ENCODE measurements around the gene SURF2. TPM values are rescaled to one million over a fixed set of nuclear protein-coding genes. Genes with fewer than 3 reads are reported as not detected.
A peak's percentile ranks its signal among the peaks of the same experiment; 100 is the strongest.

Gene SURF2
- total RNA-seq, 1 experiment from 2014 or later, result 20.6 TPM

- intact Hi-C loops (cut with micrococcal nuclease; ENCODE audit: unreplicated experiment), result no loop called here
- Mint-ChIP-seq H3K9me3 (ENCODE audit: low read depth, unreplicated experiment) (no peaks in the 10 kb centered on the region), H3K27ac (ENCODE audit: unreplicated experiment) (no peak overlapping the region), H3K4me3 (ENCODE audit: low read depth, unreplicated experiment) (no peak overlapping the region), H3K27me3 (ENCODE audit: unreplicated experiment) (no peaks in the 10 kb centered on the region), H3K36me3 (ENCODE audit: insufficient read depth, unreplicated experiment) (peaks cover 51% of the 10 kb centered on the region), H3K4me1 (ENCODE audit: low read depth, unreplicated experiment) (peaks cover 15% of the 10 kb centered on the region)
- TSS peak; percentile 28 for BruUV-seq (replicated peaks)
- DNase-seq, result no peak
- TF ChIP-seq, protein P1, sequence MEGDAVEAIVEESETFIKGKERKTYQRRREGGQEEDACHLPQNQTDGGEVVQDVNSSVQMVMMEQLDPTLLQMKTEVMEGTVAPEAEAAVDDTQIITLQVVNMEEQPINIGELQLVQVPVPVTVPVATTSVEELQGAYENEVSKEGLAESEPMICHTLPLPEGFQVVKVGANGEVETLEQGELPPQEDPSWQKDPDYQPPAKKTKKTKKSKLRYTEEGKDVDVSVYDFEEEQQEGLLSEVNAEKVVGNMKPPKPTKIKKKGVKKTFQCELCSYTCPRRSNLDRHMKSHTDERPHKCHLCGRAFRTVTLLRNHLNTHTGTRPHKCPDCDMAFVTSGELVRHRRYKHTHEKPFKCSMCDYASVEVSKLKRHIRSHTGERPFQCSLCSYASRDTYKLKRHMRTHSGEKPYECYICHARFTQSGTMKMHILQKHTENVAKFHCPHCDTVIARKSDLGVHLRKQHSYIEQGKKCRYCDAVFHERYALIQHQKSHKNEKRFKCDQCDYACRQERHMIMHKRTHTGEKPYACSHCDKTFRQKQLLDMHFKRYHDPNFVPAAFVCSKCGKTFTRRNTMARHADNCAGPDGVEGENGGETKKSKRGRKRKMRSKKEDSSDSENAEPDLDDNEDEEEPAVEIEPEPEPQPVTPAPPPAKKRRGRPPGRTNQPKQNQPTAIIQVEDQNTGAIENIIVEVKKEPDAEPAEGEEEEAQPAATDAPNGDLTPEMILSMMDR (IDR thresholded peaks at IDR 0.05; ENCODE audit: unreplicated experiment), result no peak
- CTCF ChIA-PET, result no interaction called here
Observed at GRCh38 chr9:133362359-133363044, 6.2 kb downstream of the SURF2 start.

- Mint-ChIP-seq H3K36me3 (ENCODE audit: insufficient read depth, unreplicated experiment) (peaks cover 36% of the 10 kb centered on the region), H3K4me3 (ENCODE audit: low read depth, unreplicated experiment) (no peak overlapping the region), H3K27ac (ENCODE audit: unreplicated experiment) (no peak overlapping the region), H3K9me3 (ENCODE audit: low read depth, unreplicated experiment) (no peaks in the 10 kb centered on the region), H3K4me1 (ENCODE audit: low read depth, unreplicated experiment) (peaks cover 13% of the 10 kb centered on the region), H3K27me3 (ENCODE audit: unreplicated experiment) (no peaks in the 10 kb centered on the region)
- BruUV-seq (replicated peaks), result no TSS peak
- CTCF ChIA-PET, result no interaction called here
- TF ChIP-seq, protein P1 (IDR thresholded peaks at IDR 0.05; ENCODE audit: unreplicated experiment), result no peak
- DNase-seq, result no peak
- intact Hi-C loops (cut with micrococcal nuclease; ENCODE audit: unreplicated experiment), result no loop called here
Observed at GRCh38 chr9:133366435-133366834, 10.1 kb downstream of the SURF2 start.

DNA sequence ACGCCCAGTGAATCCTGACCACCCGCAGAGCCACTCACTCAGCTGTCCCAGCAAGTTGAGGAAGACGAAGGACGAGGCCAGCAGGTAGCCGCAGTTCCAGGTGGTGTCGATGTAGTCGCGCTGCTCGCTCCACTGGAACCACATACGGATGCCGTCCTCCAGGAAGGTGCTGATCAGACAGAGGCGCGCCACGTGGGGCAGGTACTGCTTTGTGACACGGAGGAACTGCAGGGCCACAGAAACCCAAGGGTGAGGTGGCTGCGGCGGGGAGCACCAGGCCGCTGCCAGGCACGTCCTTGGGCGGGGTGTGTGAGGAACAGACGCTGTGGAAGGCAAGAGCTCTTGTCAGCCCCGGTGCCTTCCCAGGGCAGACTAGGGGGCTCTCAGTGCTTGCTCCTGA is 10.9 kb downstream of the SURF2 start:
- peaks cover 13% of the 10 kb centered on the region for H3K4me1 Mint-ChIP-seq (ENCODE audit: low read depth, unreplicated experiment)
- H3K9me3 Mint-ChIP-seq (ENCODE audit: low read depth, unreplicated experiment), result no peaks in the 10 kb centered on the region
- CTCF ChIA-PET, result no interaction called here
- TF ChIP-seq, protein P1 (IDR thresholded peaks at IDR 0.05; ENCODE audit: unreplicated experiment), result no peak
- H3K36me3 Mint-ChIP-seq (ENCODE audit: insufficient read depth, unreplicated experiment), result peaks cover 32% of the 10 kb centered on the region
- DNase-seq, result no peak
- no peak overlapping the region for H3K27ac Mint-ChIP-seq (ENCODE audit: unreplicated experiment)
- no TSS peak for BruUV-seq (replicated peaks)
- H3K4me3 Mint-ChIP-seq (ENCODE audit: low read depth, unreplicated experiment), result no peak overlapping the region
- intact Hi-C loops (cut with micrococcal nuclease; ENCODE audit: unreplicated experiment), result no loop called here
- H3K27me3 Mint-ChIP-seq (ENCODE audit: unreplicated experiment), result no peaks in the 10 kb centered on the region

GRCh38 chr9:133367778-133368177 is 11.4 kb downstream of the SURF2 start:
- CTCF ChIA-PET, result no interaction called here
- Mint-ChIP-seq H3K4me3 (ENCODE audit: low read depth, unreplicated experiment) (no peak overlapping the region), H3K36me3 (ENCODE audit: insufficient read depth, unreplicated experiment) (peaks cover 26% of the 10 kb centered on the region), H3K9me3 (ENCODE audit: low read depth, unreplicated experiment) (no peaks in the 10 kb centered on the region), H3K4me1 (ENCODE audit: low read depth, unreplicated experiment) (peaks cover 13% of the 10 kb centered on the region), H3K27ac (ENCODE audit: unreplicated experiment) (no peak overlapping the region), H3K27me3 (ENCODE audit: unreplicated experiment) (no peaks in the 10 kb centered on the region)
- DNase-seq, result no peak
- BruUV-seq (replicated peaks), result no TSS peak
- TF ChIP-seq, protein P1 (IDR thresholded peaks at IDR 0.05; ENCODE audit: unreplicated experiment), result no peak
- intact Hi-C loops (cut with micrococcal nuclease; ENCODE audit: unreplicated experiment), result no loop called here
